ENCODE results near the gene MPIG6B.

The MPIG6B gene

GRCh38 chr6:31723245-31723979, at the start of gene MPIG6B:
MPIG6B (plus strand) TSS chr6:31723373; CDS start chr6:31723384, 11 bp downstream.
- no peak for DNase-seq

GRCh38 chr6:31676322-31676903, 46.8 kb upstream of the MPIG6B start:
- DNase-seq: no peak

GRCh38 chr6:31676904-31677303, 46.3 kb upstream of the MPIG6B start:
- DNase-seq: no peak

- DNase-seq: no peak
These were observed 45.2 kb upstream of the MPIG6B start for GRCh38 chr6:31677955-31678354.

GRCh38 chr6:31680226-31681134, 42.7 kb upstream of the MPIG6B start, which contains the start of gene LY6G5C:
LY6G5C (minus strand) TSS chr6:31681067; CDS start chr6:31680373, 694 bp downstream.
- peak; percentile 89 for DNase-seq

GRCh38 chr6:31681135-31681671, 42.0 kb upstream of the MPIG6B start:
- DNase-seq: peak; percentile 47

- DNase-seq: no peak
These were observed 39.6 kb upstream of the MPIG6B start for GRCh38 chr6:31683591-31683990.

- no peak for DNase-seq
These were observed 36.7 kb upstream of the MPIG6B start for GRCh38 chr6:31686483-31686882.

GRCh38 chr6:31687321-31687720, 35.9 kb upstream of the MPIG6B start:
- no peak for DNase-seq

GRCh38 chr6:31687860-31688693, 35.1 kb upstream of the MPIG6B start:
- DNase-seq: no peak

- no peak for DNase-seq
These were observed 33.7 kb upstream of the MPIG6B start for GRCh38 chr6:31689249-31690110.

GRCh38 chr6:31690231-31691077, 32.7 kb upstream of the MPIG6B start:
- no peak for DNase-seq

GRCh38 chr6:31691078-31691463, 32.1 kb upstream of the MPIG6B start:
- no peak for DNase-seq

GRCh38 chr6:31691564-31692108, 31.5 kb upstream of the MPIG6B start:
- no peak for DNase-seq

- DNase-seq: no peak
These were observed 30.8 kb upstream of the MPIG6B start for GRCh38 chr6:31692353-31692752.

- no peak for DNase-seq
These were observed 30.3 kb upstream of the MPIG6B start for GRCh38 chr6:31692886-31693285.

GRCh38 chr6:31693535-31693934, 29.6 kb upstream of the MPIG6B start:
- DNase-seq: no peak

GRCh38 chr6:31697555-31697954, 25.6 kb upstream of the MPIG6B start:
- DNase-seq: no peak

- DNase-seq: no peak
These were observed 22.3 kb upstream of the MPIG6B start for GRCh38 chr6:31700740-31701401.

All from HCEC 1CT (cell line).